ENCODE measurements around the gene ZFYVE28. TPM values are rescaled to one million over a fixed set of nuclear protein-coding genes. Genes with fewer than 3 reads are reported as not detected.

The ZFYVE28 gene
- polyA plus RNA-seq, 1 of the 3 experiments (the other 2 are of a cell fraction) = 3.2 TPM

DNA sequence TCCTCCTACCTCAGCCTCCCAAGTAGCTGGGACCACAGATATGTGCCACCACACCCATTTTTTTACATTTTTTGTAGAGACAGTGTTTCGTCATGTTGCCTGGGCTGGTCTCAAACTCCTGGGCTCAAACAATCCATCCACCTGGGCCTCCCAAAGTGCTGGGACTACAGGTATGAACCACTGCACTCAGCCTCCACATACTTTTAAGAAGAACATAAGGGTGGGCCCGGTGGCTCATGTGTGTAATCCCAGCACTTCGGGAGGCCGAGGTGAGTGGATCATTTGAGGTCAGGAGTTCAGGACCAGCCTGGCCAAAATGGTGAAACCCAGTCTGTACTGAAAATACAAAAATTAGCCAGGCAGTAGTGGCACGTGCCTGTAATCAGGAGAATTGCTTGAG, 105.1 kb downstream of the ZFYVE28 start:
- no peak overlapping the region for H2AFZ ChIP-seq (ENCODE audit: low read depth)
- H3K4me3 ChIP-seq (ENCODE audit: low read depth in 2 of 2, low read length in 1 of 2) = no peak overlapping the region
- H3K36me3 ChIP-seq (replicated peaks in 1 of 2; ENCODE audit: control insufficient read depth in 1 of 2, insufficient read depth in 2 of 2, low read length in 1 of 2) = no peaks in the 10 kb centered on the region
- H4K20me1 ChIP-seq (ENCODE audit: insufficient read depth) = no peaks in the 10 kb centered on the region
- H3K9me2 ChIP-seq = no peaks in the 10 kb centered on the region
- H3K9ac ChIP-seq = no peak overlapping the region
- H3K9me3 ChIP-seq = no peaks in the 10 kb centered on the region; the same call in 1 of the 2 replicates
- H3K27ac ChIP-seq (ENCODE audit: low read depth in 2 of 2, low read length in 1 of 2) = no peak overlapping the region
- no peak for DNase-seq
- WGBS (ENCODE audit: low lambda C conversion rate) = 37% methylated on average over 5 of the region's 5 CpGs
- no peak for TF ChIP-seq MEF2A (IDR thresholded peaks at IDR 0.05; ENCODE audit: borderline replicate concordance, low read depth)
- no peak for TF ChIP-seq RXRA (IDR thresholded peaks at IDR 0.05; ENCODE audit: borderline replicate concordance, low read depth)
- CTCF ChIA-PET = no interaction called here
- no peak overlapping the region for H3K4me2 ChIP-seq
- no peaks in the 10 kb centered on the region for H3F3A ChIP-seq (replicated peaks; ENCODE audit: insufficient read depth)
- no peaks in the 10 kb centered on the region for H3K4me1 ChIP-seq (ENCODE audit: control insufficient read depth in 1 of 2, insufficient read depth in 2 of 2, low read depth in 1 of 2, low read length in 1 of 2)
- POLR2A ChIA-PET = no interaction called here
- no peaks in the 10 kb centered on the region for H3K27me3 ChIP-seq (ENCODE audit: insufficient read depth)
- no peaks in the 10 kb centered on the region for H3K79me2 ChIP-seq (ENCODE audit: insufficient read depth)

DNA sequence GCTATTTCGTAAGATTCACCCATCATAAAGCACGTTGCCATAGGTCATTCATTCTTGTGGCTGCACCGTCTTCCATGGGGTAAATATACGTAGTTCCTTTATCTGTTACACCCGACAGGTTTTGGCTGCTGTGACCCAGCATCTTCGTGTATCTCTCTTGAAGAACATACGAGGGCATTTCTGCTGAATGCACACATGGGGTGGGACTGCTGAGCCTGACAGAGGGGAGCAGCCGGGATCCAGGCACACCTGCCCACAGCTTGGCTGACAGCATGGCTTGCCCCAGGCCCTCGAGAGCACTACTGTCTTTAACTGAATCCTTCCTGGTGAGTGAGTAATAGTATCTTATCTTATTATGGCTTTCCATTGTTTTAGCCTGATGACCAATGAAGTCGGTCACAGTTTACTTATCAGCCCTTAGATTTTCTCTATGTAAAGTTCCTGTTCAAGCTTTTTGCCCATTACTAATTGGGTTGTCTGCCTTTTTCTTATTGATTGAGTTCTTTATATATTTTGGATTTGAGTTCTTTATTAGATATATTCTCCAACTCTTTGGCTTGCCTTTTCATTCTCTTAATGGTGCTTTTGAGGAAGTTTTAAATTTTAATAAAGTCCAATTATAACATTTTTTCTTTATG, 111.6 kb downstream of the ZFYVE28 start:
- ChIA-PET POLR2A (no interaction called here), CTCF (no interaction called here)
- Histone ChIP-seq H2AFZ (ENCODE audit: low read depth) (no peak overlapping the region), H3K4me2 (no peak overlapping the region), H3K79me2 (ENCODE audit: insufficient read depth) (no peaks in the 10 kb centered on the region), H3K9me2 (no peaks in the 10 kb centered on the region), H3K9me3 (no peaks in the 10 kb centered on the region; the same call in 1 of the 2 replicates), H3K36me3 (replicated peaks in 1 of 2; ENCODE audit: control insufficient read depth in 1 of 2, insufficient read depth in 2 of 2, low read length in 1 of 2) (no peaks in the 10 kb centered on the region), H4K20me1 (ENCODE audit: insufficient read depth) (no peaks in the 10 kb centered on the region), H3K9ac (no peak overlapping the region), H3K27me3 (ENCODE audit: insufficient read depth) (no peaks in the 10 kb centered on the region), H3F3A (replicated peaks; ENCODE audit: insufficient read depth) (no peaks in the 10 kb centered on the region), H3K4me1 (ENCODE audit: control insufficient read depth in 1 of 2, insufficient read depth in 2 of 2, low read depth in 1 of 2, low read length in 1 of 2) (no peaks in the 10 kb centered on the region), H3K4me3 (ENCODE audit: low read depth in 2 of 2, low read length in 1 of 2) (no peak overlapping the region), H3K27ac (ENCODE audit: low read depth in 2 of 2, low read length in 1 of 2) (no peak overlapping the region)
- DNase-seq = no peak
- TF ChIP-seq SIN3A (IDR thresholded peaks at IDR 0.05; ENCODE audit: borderline replicate concordance, low read depth, low read length) (no peak), REST (IDR thresholded peaks at IDR 0.05; ENCODE audit: low read depth, low read length) (no peak), NRF1 (IDR thresholded peaks at IDR 0.05; ENCODE audit: low read depth, low read length) (no peak), MXI1 (IDR thresholded peaks at IDR 0.05; ENCODE audit: low read depth, low read length) (no peak), RXRA (IDR thresholded peaks at IDR 0.05; ENCODE audit: borderline replicate concordance, low read depth) (no peak), FOSL2 (IDR thresholded peaks at IDR 0.05; ENCODE audit: borderline replicate concordance, low read depth) (no peak), TEAD4 (IDR thresholded peaks at IDR 0.05; ENCODE audit: borderline replicate concordance, insufficient read depth) (no peak), EZH2phosphoT487 (IDR thresholded peaks at IDR 0.05; ENCODE audit: borderline replicate concordance, low read depth) (no peak), CTCF (IDR thresholded peaks at IDR 0.05) (no peak), FOXJ3 (CRISPR knock-in tag; IDR thresholded peaks at IDR 0.05) (no peak), POLR2AphosphoS5 (IDR thresholded peaks at IDR 0.05; ENCODE audit: low read depth, low read length) (no peak), RAD21 (IDR thresholded peaks at IDR 0.05; ENCODE audit: low read length) (no peak), GABPA (IDR thresholded peaks at IDR 0.05; ENCODE audit: low read depth) (no peak), RCOR1 (IDR thresholded peaks at IDR 0.05; ENCODE audit: low read length) (no peak), RFX5 (IDR thresholded peaks at IDR 0.05; ENCODE audit: low read length) (no peak)
- TF ChIP-seq, protein P1, sequence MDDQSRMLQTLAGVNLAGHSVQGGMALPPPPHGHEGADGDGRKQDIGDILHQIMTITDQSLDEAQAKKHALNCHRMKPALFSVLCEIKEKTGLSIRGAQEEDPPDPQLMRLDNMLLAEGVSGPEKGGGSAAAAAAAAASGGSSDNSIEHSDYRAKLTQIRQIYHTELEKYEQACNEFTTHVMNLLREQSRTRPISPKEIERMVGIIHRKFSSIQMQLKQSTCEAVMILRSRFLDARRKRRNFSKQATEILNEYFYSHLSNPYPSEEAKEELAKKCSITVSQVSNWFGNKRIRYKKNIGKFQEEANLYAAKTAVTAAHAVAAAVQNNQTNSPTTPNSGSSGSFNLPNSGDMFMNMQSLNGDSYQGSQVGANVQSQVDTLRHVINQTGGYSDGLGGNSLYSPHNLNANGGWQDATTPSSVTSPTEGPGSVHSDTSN (IDR thresholded peaks at IDR 0.05) = no peak
- 64% methylated on average over 7 of the region's 10 CpGs for WGBS (ENCODE audit: low lambda C conversion rate)

All from SK-N-SH (cell line).